GM18870 (cell line): ENCODE measurements around the gene CREB5.

Source experiments
- ATAC-seq: cut with Tn5 transposase; IDR thresholded peaks from one replicate; pipeline ENCODE4 v1.9.1; 2021; ENCODE audit warnings: moderate library complexity; ENCODE audit not compliant: unreplicated experiment

The CREB5 gene

DNA sequence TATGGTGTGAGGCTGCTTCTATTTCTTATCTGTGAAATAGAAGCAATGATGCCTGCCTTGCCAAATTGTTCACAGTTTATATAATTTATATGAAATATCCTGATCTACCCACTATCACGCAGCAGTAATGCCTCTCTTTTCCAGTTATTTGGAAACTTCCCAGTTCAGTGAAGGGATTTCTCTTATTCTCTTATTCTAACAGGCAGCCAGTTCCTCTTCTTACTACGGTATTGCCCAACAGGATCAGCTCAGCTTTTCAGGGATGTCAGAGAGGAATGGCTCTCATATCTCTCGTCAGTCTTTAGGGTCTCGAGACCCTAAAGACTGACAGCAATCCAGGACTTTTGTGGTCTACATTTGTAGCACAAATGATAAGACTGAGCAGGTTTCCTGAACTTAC lies 215.6 kb downstream of the CREB5 start:
- ATAC-seq: no peak

DNA sequence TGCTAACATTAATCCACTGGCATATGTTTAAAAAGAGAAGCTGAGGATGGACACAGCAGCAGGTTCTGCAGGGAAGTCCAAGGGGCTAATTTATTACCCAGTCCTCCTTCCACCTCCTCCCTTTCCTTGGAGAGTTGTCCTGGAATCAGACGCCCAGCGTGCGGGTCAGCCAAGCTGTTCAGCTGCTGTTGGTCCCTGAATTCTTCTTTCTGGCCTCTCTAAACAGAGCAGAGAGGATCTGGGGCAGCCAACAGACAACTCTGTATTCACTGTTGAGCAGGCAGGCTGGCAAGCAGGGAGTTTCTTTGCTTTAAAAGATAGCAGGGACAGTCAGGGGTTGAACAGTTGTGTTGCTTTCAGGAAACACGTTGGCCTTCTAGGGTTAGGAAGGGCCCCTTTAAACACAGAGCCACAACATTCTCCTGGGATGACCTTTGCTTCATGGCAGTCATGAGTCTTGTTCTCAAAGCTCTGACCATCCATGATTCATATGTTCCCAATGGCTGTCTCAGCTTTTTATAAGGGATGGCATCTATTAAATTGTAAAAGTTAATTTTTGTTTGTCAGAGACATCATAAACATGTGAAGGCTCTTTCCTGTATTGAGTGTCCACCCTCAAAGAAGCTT lies 217.0 kb downstream of the CREB5 start:
- ATAC-seq: no peak

- no peak for ATAC-seq
These were observed 218.0 kb downstream of the CREB5 start for GRCh38 chr7:28630350-28630749.

GRCh38 chr7:28631995-28632394 lies 219.7 kb downstream of the CREB5 start:
- ATAC-seq: no peak

GRCh38 chr7:28638914-28639313 lies 226.6 kb downstream of the CREB5 start:
- ATAC-seq: no peak

DNA sequence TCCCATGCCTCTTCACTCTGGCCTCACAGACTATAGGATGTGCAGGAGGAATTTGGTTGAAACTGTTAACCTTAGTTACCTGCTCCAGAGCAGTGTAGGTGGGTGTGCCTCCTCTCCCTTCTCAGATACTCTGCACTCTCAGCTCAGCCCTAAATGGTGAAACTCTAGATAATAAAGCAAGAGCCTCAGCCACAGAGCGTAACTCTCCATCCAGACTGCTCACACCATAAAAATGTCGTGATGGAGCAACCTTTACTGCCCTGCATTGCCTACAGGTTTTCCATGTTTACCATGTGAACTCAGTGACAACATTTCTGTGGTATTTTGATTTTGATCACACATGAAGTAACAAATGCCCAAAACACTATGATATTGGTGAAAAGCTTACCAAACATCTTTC lies 227.7 kb downstream of the CREB5 start:
- no peak for ATAC-seq

- ATAC-seq: no peak
These were observed 229.6 kb downstream of the CREB5 start for GRCh38 chr7:28641752-28642545.

GRCh38 chr7:28643188-28643569 lies 230.9 kb downstream of the CREB5 start:
- ATAC-seq: no peak

- ATAC-seq: no peak
These were observed 231.4 kb downstream of the CREB5 start for GRCh38 chr7:28643584-28644340.

DNA sequence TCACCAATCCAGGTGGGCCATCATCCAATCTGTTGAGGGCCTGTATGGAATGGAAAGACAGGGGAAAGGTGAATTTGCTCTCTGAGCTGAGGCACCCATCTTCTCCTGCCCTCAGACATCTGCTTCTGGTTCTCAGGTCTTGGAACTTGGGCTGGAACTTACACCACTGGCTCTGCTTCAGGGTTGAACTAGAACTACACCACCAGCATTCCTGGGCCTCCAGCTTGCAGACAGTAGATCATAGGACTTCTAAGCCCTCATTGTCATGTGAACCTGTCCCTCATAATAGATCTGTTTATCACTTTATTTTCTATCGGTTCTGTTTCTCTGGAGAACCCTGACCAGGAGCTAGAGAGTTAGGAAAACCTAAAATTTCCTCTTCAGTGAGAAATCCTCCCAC lies 233.5 kb downstream of the CREB5 start:
- no peak for ATAC-seq

- no peak for ATAC-seq
These were observed 234.2 kb downstream of the CREB5 start for GRCh38 chr7:28646376-28647075.

DNA sequence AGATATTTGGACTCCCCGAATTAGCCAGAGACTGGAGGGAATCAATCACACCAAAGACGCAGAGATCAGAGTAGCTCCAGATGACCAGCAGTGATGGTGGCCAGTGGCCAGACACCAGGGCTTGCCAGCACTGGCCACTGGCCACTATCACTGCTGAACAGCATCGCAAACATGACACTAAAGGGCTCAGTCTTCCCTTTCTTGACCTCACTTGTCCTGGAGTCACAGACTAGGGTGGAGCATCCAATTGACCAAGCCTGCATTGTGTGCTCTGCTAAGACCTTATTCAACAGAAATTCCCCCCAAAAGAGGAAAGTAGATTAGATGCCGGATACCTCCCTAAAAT lies 234.7 kb downstream of the CREB5 start:
- no peak for ATAC-seq

DNA sequence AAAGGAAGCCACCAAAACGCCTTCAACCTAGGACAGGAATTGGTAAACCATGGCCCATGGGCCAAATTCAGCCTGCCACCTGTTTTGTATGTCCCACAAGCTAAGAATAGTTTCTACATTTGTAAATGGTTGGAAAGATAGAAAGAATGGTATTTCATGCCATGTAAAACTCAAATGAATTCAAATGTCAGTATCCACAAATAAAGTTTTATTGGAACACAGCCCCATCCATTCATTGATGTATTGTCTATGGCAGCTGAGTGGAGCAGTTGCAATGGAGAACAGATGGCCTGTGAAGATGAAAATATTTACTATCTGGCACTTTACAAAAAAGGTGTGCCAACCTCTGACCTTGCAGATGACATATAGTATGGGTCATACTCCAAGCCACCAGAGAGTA lies 236.9 kb downstream of the CREB5 start:
- no peak for ATAC-seq

DNA sequence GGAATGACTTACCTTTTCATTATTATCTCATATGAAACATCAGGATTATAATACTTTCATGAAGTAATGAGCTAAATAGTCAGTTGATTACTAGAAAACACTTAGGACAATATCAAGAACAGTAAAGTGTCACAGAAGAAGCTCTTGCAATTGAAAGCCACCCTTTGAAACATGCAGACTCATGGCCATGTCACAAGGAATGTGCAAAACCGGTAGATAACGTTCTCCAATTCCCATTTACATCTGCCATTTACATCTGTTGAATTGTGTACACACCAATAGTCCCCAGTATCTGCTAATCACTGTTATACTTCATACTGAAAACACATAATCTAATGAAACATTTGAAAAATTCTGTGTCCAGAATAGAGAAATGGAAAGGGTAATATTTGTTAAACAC lies 237.5 kb downstream of the CREB5 start:
- no peak for ATAC-seq

DNA sequence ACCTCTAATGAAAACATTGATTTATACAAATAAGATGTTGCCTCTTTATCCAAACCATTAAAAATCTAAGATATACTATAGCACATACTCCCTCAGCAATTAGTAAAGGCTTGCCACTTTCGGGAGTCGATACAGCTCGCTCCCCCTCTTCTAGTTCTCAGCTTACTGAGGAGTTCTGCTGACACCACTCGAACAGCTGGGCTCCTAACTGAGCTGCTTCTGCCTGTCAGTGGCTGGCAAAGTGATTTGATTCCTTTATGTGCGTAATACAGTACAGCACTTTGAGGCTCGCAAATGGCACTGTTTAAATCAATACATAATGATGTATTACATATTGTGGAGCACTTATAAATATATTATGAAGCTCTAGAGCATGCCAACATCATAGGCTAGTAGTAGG lies 241.8 kb downstream of the CREB5 start:
- ATAC-seq: no peak

DNA sequence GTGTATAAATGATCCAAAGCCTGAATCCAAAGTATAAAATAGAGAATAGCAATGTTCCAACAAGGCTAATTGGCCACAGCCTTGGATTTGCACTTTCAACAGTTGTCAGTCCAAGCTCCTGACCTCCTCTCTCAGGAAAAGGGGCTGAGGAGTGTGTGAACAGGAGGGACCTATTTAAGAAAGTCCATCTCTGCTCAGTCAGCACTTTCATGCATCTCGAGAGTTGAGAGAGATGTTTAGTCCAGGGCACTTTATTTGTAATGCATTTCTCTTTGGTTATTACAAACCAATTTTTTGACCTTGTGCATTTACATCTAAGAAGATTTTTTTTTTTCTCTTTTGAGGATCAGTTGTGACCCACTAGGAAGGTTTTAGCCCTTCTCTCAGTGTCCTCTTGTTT lies 244.2 kb downstream of the CREB5 start:
- ATAC-seq: no peak

DNA sequence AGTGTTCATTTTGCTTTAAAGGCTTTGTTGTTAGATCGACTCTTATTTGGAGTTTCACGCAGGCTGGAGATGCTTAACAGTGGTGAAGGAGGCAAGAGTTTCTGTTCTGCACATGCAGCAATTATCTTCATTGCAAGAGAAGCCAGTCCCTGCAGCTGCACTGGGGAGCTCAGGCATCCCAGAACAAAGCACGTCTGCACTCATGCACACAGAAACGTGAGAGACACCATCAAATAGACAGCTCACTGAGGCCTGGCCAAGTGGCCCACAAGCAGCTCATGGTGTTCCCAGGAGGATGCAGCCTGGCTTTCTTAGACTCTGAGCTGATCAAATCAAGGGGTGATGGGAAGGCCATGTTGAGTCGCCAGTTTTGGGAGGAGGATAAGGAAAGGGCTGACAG lies 246.1 kb downstream of the CREB5 start:
- no peak for ATAC-seq

GRCh38 chr7:28660132-28660531 lies 247.8 kb downstream of the CREB5 start:
- ATAC-seq: no peak

GRCh38 chr7:28661826-28662595 lies 249.7 kb downstream of the CREB5 start:
- ATAC-seq: no peak

- ATAC-seq: no peak
These were observed 253.8 kb downstream of the CREB5 start for GRCh38 chr7:28666154-28666553.

- ATAC-seq: no peak
These were observed 255.8 kb downstream of the CREB5 start for GRCh38 chr7:28668085-28668484.
